HCT116 (cell line): Measurements from ENCODE around the gene SCP2. TPM values are rescaled to one million over a fixed set of nuclear protein-coding genes. Genes with fewer than 3 reads are reported as not detected.
A peak's percentile ranks its signal among the peaks of the same experiment; 100 is the strongest.

ENCODE experiments used
- ATAC-seq: fragments of 200-7000 bp; cut with Tn5 transposase; 2 replicates; pipeline ENCODE4 v1.9.1; 2020; ENCODE audit warnings: mild to moderate bottlenecking, moderate library complexity
- BruUV-seq: library from RNA; stranded (reverse); fragments of 400-500 nt; replicated peaks from 2 replicates; lab custom pipeline; 2021; lab: Mats Ljungman, UMichigan
- CTCF ChIA-PET: fragments of 300-600 bp; sonication (Branson Sonifier 250); formaldehyde crosslinking; loops from one replicate; lab custom pipeline; 2021; ENCODE audit warnings: antibody characterized with exemption; lab: Charles Lee
- POLR2A ChIA-PET: fragments of 300-600, 350-600 bp; sonication (Branson Sonifier 250); formaldehyde crosslinking; loops from one replicate; lab custom pipeline; 2021; ENCODE audit warnings: antibody characterized with exemption; lab: Charles Lee
- RAD21 ChIA-PET, 2 experiments: fragments of 300-600 bp; sonication (Branson Sonifier 250); formaldehyde crosslinking; loops; one replicate each; lab custom pipeline; 2023; ENCODE audit warnings: low total read pairs in 2 of 2; ENCODE audit not compliant: uncharacterized antibody in 2 of 2, unreplicated experiment in 2 of 2, low non-redundant PET in 1 of 2; lab: Charles Lee
- DNase-seq: peaks from one replicate; pipeline ENCODE4 v3.0.0-alpha.2; 2010; ENCODE audit warnings: low read depth, low spot score
- H2AFZ ChIP-seq: fragments of 200-600 bp; shearing (Covaris generic), sonication (generic); 2 replicates; pipeline ENCODE4 v1.6.1; 2017; ENCODE audit warnings: low read depth, mixed run types, mixed read lengths, antibody characterized with exemption, low read length; ENCODE audit not compliant: poor library complexity, severe bottlenecking
- H3K27ac ChIP-seq: 2 replicates; pipeline ENCODE4 v1.5.1; 2012; ENCODE audit warnings: low read depth, low read length
- H3K27me3 ChIP-seq: fragments of 200-600 bp; sonication (generic); 2 replicates; pipeline ENCODE4 v1.6.1; 2016; ENCODE audit warnings: mixed run types, low read length, mixed read lengths; ENCODE audit not compliant: insufficient read depth
- H3K36me3 ChIP-seq, 2 experiments: fragments of 200-500 bp in 1 of 2; fragments of 200-600 bp in 1 of 2; sonication (Bioruptor generic) in 1 of 2; sonication (generic) in 1 of 2; 2 replicates each; pipeline versions ENCODE4 v1.5.1 to v1.6.1; 2014 to 2016; ENCODE audit warnings: low read length in 2 of 2, inconsistent platforms in 1 of 2, mixed read lengths in 1 of 2, mixed run types in 1 of 2; ENCODE audit not compliant: insufficient read depth in 2 of 2, control insufficient read depth in 1 of 2
- H3K4me1 ChIP-seq, 2 experiments: fragments of 200-600 bp in 1 of 2; sonication (generic) in 1 of 2; 2 replicates each; pipeline versions ENCODE4 v1.5.1 to v1.6.1; 2012 to 2017; ENCODE audit warnings: low read length in 2 of 2, inconsistent platforms in 1 of 2, mild to moderate bottlenecking in 1 of 2, mixed read lengths in 1 of 2, mixed run types in 1 of 2, moderate library complexity in 1 of 2; ENCODE audit not compliant: insufficient read depth in 2 of 2, control insufficient read depth in 1 of 2
- H3K4me2 ChIP-seq: fragments of 200-600 bp; sonication (generic); 2 replicates; pipeline ENCODE4 v1.6.1; 2017; ENCODE audit warnings: mixed run types, low read length, mixed read lengths
- H3K4me3 ChIP-seq, 2 experiments: fragments of 200-600 bp in 1 of 2; sonication (generic) in 1 of 2; replicated peaks in 1 of 2; 2 replicates each; pipeline ENCODE4 v1.5.1; 2011 to 2016; ENCODE audit warnings: low read length in 2 of 2, control low read depth in 1 of 2, low read depth in 1 of 2, mild to moderate bottlenecking in 1 of 2, mixed read lengths in 1 of 2, mixed run types in 1 of 2
- H3K79me2 ChIP-seq: fragments of 200-600 bp; sonication (generic); 2 replicates; pipeline ENCODE4 v1.6.1; 2017; ENCODE audit warnings: mild to moderate bottlenecking, mixed run types, low read length, moderate library complexity, mixed read lengths; ENCODE audit not compliant: insufficient read depth
- H3K9ac ChIP-seq: fragments of 200-600 bp; sonication (generic); 2 replicates; pipeline ENCODE4 v1.6.1; 2016; ENCODE audit warnings: low read length, mixed read lengths
- H3K9me2 ChIP-seq: fragments of 200-600 bp; sonication (generic), shearing (Covaris generic); 2 replicates; pipeline ENCODE4 v1.6.1; 2017; ENCODE audit warnings: mixed run types, mild to moderate bottlenecking, moderate library complexity; ENCODE audit not compliant: insufficient read depth
- H3K9me3 ChIP-seq, 2 experiments: fragments of 200-500 bp in 1 of 2; fragments of 200-600 bp in 1 of 2; sonication (Bioruptor generic) in 1 of 2; sonication (generic) in 1 of 2; 2 replicates each; pipeline ENCODE4 v1.6.1; 2014 to 2017; ENCODE audit warnings: low read length in 2 of 2, mixed read lengths in 2 of 2, inconsistent platforms in 1 of 2, low read depth in 1 of 2, mild to moderate bottlenecking in 1 of 2, mixed run types in 1 of 2, moderate library complexity in 1 of 2; ENCODE audit not compliant: control insufficient read depth in 1 of 2, insufficient read depth in 1 of 2
- H4K20me1 ChIP-seq: fragments of 200-600 bp; sonication (generic), shearing (Covaris generic); 2 replicates; pipeline ENCODE4 v1.6.1; 2017; ENCODE audit warnings: mixed run types, mild to moderate bottlenecking, moderate library complexity; ENCODE audit not compliant: insufficient read depth
- FOSL1 ChIP-seq: IDR thresholded peaks from 2 replicates; pipeline ENCODE4 v1.6.1; 2012; ENCODE audit warnings: low read depth
- POLR2A ChIP-seq: IDR thresholded peaks from 2 replicates; pipeline ENCODE4 v1.7.0; 2011; ENCODE audit warnings: borderline replicate concordance; ENCODE audit not compliant: insufficient read depth, insufficient read length; ENCODE audit errors: extremely low read depth
- SRF ChIP-seq: IDR thresholded peaks from 2 replicates; pipeline ENCODE4 v1.6.1; 2012; ENCODE audit warnings: low read depth
- ZFX ChIP-seq: fragments of 450-650 bp; IDR thresholded peaks from 2 replicates; pipeline ENCODE4 v1.6.1; 2017
- intact Hi-C: fragments of 100-400 bp; cut with micrococcal nuclease; formaldehyde crosslinking; loops from 2 replicates; pipeline ENCODE4 v1.10.0; 2022
- total RNA-seq: library from RNA; stranded (reverse); gene quantifications from one replicate; pipeline ENCODE4 v1.2.1, GENCODE V29; 2021; ENCODE audit not compliant: unreplicated experiment
- TF ChIP-seq, protein P1 (sequence below), 3 experiments: fragments of 200-600 bp in 1 of 3; sonication (generic) in 1 of 3; IDR thresholded peaks in 2 of 3; conservative IDR thresholded peaks in 1 of 3; 2 replicates each; pipeline ENCODE4 v1.5.1; 2012 to 2017; ENCODE audit warnings: low read depth in 2 of 3, low read length in 2 of 3, antibody characterized with exemption in 1 of 3, borderline replicate concordance in 1 of 3, control low read depth in 1 of 3, mild to moderate bottlenecking in 1 of 3, mixed read lengths in 1 of 3, mixed run types in 1 of 3, moderate library complexity in 1 of 3; ENCODE audit not compliant: insufficient read depth in 1 of 3

The SCP2 gene
- total RNA-seq, 1 experiment from 2014 or later = 62.0 TPM

DNA sequence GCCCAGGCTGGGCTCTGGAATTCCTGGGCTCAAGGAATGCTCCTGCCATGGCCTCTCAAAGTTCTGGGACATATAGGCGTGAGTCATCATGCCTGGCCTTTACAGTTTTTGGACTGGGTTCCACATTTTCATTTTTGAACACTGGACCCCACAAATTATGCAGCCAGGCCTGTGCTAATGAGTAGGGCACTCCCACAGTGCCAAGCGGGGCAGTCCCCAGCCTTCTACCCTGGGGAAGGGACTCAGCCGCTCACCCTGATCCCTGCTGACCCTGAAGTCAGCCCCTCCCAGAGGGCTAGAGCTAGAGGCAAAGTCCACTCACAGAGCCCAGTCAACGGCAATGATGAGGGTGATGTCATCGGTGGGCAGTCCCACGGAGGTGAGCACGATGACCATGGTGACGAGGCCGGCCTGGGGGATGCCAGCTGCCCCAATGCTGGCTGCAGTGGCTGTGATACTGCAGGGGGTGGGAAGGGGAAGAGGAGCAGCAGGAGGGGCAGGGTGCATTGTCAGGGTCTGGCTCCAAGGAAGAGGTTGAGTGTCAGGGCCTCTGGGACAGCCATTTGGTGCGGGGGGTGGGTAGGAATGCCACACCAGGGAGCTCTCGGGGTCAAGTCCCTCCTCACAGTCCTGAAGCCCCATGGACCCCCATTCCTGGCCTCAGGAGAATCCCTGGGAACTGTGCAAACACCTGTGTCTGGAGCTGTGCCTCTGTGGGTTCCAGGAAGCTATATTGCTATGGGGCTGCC lies 162.6 kb downstream of the SCP2 start:
- peak overlapping the region; percentile 42; the same call in 1 of the 2 replicates for H3K4me2 ChIP-seq
- H2AFZ ChIP-seq = no peak overlapping the region
- CTCF ChIA-PET = no interaction called here
- H3K9me3 ChIP-seq = no peaks in the 10 kb centered on the region
- H3K4me1 ChIP-seq = peaks cover 0 to 18% of the 10 kb centered on the region in 2 experiments; a peak in 2 of 4 replicates
- DNase-seq = no peak
- no peaks in the 10 kb centered on the region for H3K36me3 ChIP-seq
- no peaks in the 10 kb centered on the region for H3K9me2 ChIP-seq
- POLR2A ChIA-PET = no interaction called here
- no TSS peak for BruUV-seq
- TF ChIP-seq SRF (no peak), ZFX (no peak), POLR2A (no peak), FOSL1 (no peak)
- TF ChIP-seq, protein P1, sequence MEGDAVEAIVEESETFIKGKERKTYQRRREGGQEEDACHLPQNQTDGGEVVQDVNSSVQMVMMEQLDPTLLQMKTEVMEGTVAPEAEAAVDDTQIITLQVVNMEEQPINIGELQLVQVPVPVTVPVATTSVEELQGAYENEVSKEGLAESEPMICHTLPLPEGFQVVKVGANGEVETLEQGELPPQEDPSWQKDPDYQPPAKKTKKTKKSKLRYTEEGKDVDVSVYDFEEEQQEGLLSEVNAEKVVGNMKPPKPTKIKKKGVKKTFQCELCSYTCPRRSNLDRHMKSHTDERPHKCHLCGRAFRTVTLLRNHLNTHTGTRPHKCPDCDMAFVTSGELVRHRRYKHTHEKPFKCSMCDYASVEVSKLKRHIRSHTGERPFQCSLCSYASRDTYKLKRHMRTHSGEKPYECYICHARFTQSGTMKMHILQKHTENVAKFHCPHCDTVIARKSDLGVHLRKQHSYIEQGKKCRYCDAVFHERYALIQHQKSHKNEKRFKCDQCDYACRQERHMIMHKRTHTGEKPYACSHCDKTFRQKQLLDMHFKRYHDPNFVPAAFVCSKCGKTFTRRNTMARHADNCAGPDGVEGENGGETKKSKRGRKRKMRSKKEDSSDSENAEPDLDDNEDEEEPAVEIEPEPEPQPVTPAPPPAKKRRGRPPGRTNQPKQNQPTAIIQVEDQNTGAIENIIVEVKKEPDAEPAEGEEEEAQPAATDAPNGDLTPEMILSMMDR (IDR thresholded peaks at IDR 0.05 in 2 of 3, conservative IDR thresholded peaks at IDR 0.05 in 1 of 3; ENCODE audit: borderline replicate concordance in 1 of 3, insufficient read depth in 1 of 3, low read depth in 2 of 3, low read length in 2 of 3) = no peak
- no peak overlapping the region for H3K27ac ChIP-seq
- no peak overlapping the region for H3K4me3 ChIP-seq
- no peaks in the 10 kb centered on the region for H3K27me3 ChIP-seq
- RAD21 ChIA-PET = no interaction called here
- intact Hi-C loops = no loop called here
- H3K79me2 ChIP-seq = no peaks in the 10 kb centered on the region
- no peak overlapping the region for H3K9ac ChIP-seq
- ATAC-seq = no peak
- H4K20me1 ChIP-seq = no peaks in the 10 kb centered on the region
